ENCODE measurements around the gene IGDCC3. TPM values are rescaled to one million over a fixed set of nuclear protein-coding genes. Genes with fewer than 3 reads are reported as not detected.

IGDCC3 gene
- total RNA-seq, 1 experiment from 2014 or later, result 53.5 TPM

GRCh38 chr15:65290228-65290627 is 87.6 kb downstream of the IGDCC3 start (continued):
- TF ChIP-seq CTCF (IDR thresholded peaks at IDR 0.05) (no peak), OVOL2 (CRISPR knock-in tag; IDR thresholded peaks at IDR 0.05; ENCODE audit: borderline replicate concordance) (no peak), GRHL2 (CRISPR knock-in tag; IDR thresholded peaks at IDR 0.05; ENCODE audit: insufficient replicate concordance, severe bottlenecking) (no peak), AR (CRISPR knock-in tag; IDR thresholded peaks at IDR 0.05) (no peak), SMAD3 (CRISPR knock-in tag; IDR thresholded peaks at IDR 0.05; ENCODE audit: borderline replicate concordance) (no peak), ETV6 (CRISPR knock-in tag; IDR thresholded peaks at IDR 0.05) (no peak), ZNF425 (CRISPR knock-in tag; conservative IDR thresholded peaks at IDR 0.05) (no peak), SP1 (CRISPR knock-in tag; conservative IDR thresholded peaks at IDR 0.05) (no peak), MYBL2 (CRISPR knock-in tag; IDR thresholded peaks at IDR 0.05) (no peak)

- DNase-seq (ENCODE audit: low spot score), result no peak
- H3K4me1 Mint-ChIP-seq, result peaks cover 21% of the 10 kb centered on the region
- no peaks in the 10 kb centered on the region for H3K36me3 Mint-ChIP-seq
- POLR2A ChIA-PET, result no interaction called here
- peaks cover 36% of the 10 kb centered on the region for H3K27me3 Mint-ChIP-seq (ENCODE audit: low read depth)
- no peak for ATAC-seq
- CTCF ChIA-PET, result no interaction called here
- H3K27ac Mint-ChIP-seq, result no peak overlapping the region
- no peaks in the 10 kb centered on the region for H3K9me3 Mint-ChIP-seq
- H3K4me3 Mint-ChIP-seq, result no peak overlapping the region
- TF ChIP-seq SOX15 (CRISPR knock-in tag; IDR thresholded peaks at IDR 0.05) (no peak), ATF6 (CRISPR knock-in tag; IDR thresholded peaks at IDR 0.05) (no peak), ZNF423 (CRISPR knock-in tag; IDR thresholded peaks at IDR 0.05) (no peak), GRHL2 (CRISPR knock-in tag; IDR thresholded peaks at IDR 0.05; ENCODE audit: insufficient replicate concordance, severe bottlenecking) (no peak), USF2 (CRISPR knock-in tag; IDR thresholded peaks at IDR 0.05) (no peak), CREM (CRISPR knock-in tag; IDR thresholded peaks at IDR 0.05) (no peak), CBFB (CRISPR knock-in tag; IDR thresholded peaks at IDR 0.05; ENCODE audit: low read depth) (no peak), ERG (CRISPR knock-in tag; IDR thresholded peaks at IDR 0.05) (no peak), CTCF (IDR thresholded peaks at IDR 0.05) (no peak), NR3C1 (CRISPR knock-in tag; conservative IDR thresholded peaks at IDR 0.05; ENCODE audit: low read depth) (no peak), PREB (CRISPR knock-in tag; IDR thresholded peaks at IDR 0.05; ENCODE audit: borderline replicate concordance) (no peak), ZSCAN18 (CRISPR knock-in tag; IDR thresholded peaks at IDR 0.05) (no peak)
Observed at GRCh38 chr15:65289261-65289854, 88.4 kb downstream of the IGDCC3 start.
